GM12872 (cell line): ENCODE measurements around the gene FBXO24.

Source experiments
- CTCF ChIP-seq: IDR thresholded peaks from 3 replicates; pipeline ENCODE4 v1.5.1; 2011; ENCODE audit warnings: low read depth, mild to moderate bottlenecking, low read length, moderate library complexity; ENCODE audit not compliant: insufficient read depth

The FBXO24 gene

GRCh38 chr7:100570954-100571828 lies 14.9 kb upstream of the FBXO24 start:
- no peak for TF ChIP-seq CTCF

- no peak for TF ChIP-seq CTCF
Measured at GRCh38 chr7:100571829-100572116, 14.4 kb upstream of the FBXO24 start.

GRCh38 chr7:100572281-100572948 lies 13.7 kb upstream of the FBXO24 start:
- TF ChIP-seq CTCF: 0 out of 3 replicates have a peak, but pooled peaks have one; percentile 8

GRCh38 chr7:100572949-100573675 lies 13.0 kb upstream of the FBXO24 start:
- no peak for TF ChIP-seq CTCF

GRCh38 chr7:100573691-100574361 lies 12.3 kb upstream of the FBXO24 start, which contains the start of gene SAP25:
Gene SAP25 (minus strand): TSS chr7:100573900. CDS start chr7:100573742, 158 bp downstream.
- TF ChIP-seq CTCF: no peak

- TF ChIP-seq CTCF: no peak
Measured at GRCh38 chr7:100574362-100575205, 11.5 kb upstream of the FBXO24 start.
